ENCODE measurements around the gene EXO1. TPM values are rescaled to one million over a fixed set of nuclear protein-coding genes. Genes with fewer than 3 reads are reported as not detected.

EXO1 gene
- total RNA-seq, 1 experiment from 2014 or later = 36.3 TPM

DNA sequence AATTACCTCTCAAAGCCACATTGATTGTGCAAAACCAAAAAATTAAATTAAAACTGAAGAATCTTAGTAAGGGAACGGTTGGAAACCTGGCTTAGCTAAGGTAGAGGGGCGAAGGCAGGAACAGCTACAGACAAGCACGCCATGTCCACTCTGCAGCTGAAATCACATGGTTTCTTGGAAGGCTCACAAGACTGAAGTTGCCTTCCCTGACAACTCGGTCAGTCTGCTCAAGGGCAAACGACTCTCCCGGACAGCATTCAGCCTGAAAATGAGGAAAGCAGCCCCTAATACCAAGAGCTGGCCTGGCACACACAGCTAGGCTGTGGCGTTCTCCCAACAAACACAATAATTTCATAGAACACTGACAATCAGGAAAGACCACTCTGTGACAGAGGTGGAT, 86.9 kb downstream of the EXO1 start:
- Mint-ChIP-seq H3K27me3 (ENCODE audit: unreplicated experiment) (peaks cover 11% of the 10 kb centered on the region), H3K4me3 (ENCODE audit: low read depth, unreplicated experiment) (no peak overlapping the region), H3K27ac (ENCODE audit: unreplicated experiment) (no peak overlapping the region), H3K36me3 (ENCODE audit: insufficient read depth, unreplicated experiment) (no peaks in the 10 kb centered on the region), H3K9me3 (ENCODE audit: low read depth, unreplicated experiment) (no peaks in the 10 kb centered on the region), H3K4me1 (ENCODE audit: low read depth, unreplicated experiment) (peaks cover 8% of the 10 kb centered on the region)
- no TSS peak for BruUV-seq (replicated peaks)
- TF ChIP-seq, protein P1, sequence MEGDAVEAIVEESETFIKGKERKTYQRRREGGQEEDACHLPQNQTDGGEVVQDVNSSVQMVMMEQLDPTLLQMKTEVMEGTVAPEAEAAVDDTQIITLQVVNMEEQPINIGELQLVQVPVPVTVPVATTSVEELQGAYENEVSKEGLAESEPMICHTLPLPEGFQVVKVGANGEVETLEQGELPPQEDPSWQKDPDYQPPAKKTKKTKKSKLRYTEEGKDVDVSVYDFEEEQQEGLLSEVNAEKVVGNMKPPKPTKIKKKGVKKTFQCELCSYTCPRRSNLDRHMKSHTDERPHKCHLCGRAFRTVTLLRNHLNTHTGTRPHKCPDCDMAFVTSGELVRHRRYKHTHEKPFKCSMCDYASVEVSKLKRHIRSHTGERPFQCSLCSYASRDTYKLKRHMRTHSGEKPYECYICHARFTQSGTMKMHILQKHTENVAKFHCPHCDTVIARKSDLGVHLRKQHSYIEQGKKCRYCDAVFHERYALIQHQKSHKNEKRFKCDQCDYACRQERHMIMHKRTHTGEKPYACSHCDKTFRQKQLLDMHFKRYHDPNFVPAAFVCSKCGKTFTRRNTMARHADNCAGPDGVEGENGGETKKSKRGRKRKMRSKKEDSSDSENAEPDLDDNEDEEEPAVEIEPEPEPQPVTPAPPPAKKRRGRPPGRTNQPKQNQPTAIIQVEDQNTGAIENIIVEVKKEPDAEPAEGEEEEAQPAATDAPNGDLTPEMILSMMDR (IDR thresholded peaks at IDR 0.05; ENCODE audit: unreplicated experiment) = no peak
- intact Hi-C loops (cut with micrococcal nuclease; ENCODE audit: unreplicated experiment) = no loop called here
- DNase-seq = no peak
- CTCF ChIA-PET = no interaction called here

Other genes with a start within 250 kb of the EXO1 start
- gene CHML, start 207.8 kb upstream of the EXO1 start, total RNA-seq (2022) = 28.2 and 30.4 TPM in 2 replicates
- 15.3 and 22.0 TPM in 2 replicates for gene OPN3, start 207.8 kb upstream of the EXO1 start, total RNA-seq (2022)
- not detected in 2 replicates for gene WDR64, start 195.9 kb upstream of the EXO1 start, total RNA-seq (2022)
- not detected in 2 replicates for gene BECN2, start 109.6 kb downstream of the EXO1 start, total RNA-seq (2022)
- gene MAP1LC3C, start 150.9 kb downstream of the EXO1 start, total RNA-seq (2022) = not detected in 2 replicates